H1 (cell line): ENCODE data around the gene NADSYN1. TPM values are rescaled to one million over a fixed set of nuclear protein-coding genes. Genes with fewer than 3 reads are reported as not detected.
"Not testable (repeated sequence)": the region's sequence is repeated elsewhere in the genome, so short reads cannot be mapped to it uniquely, and the experiment has no call there.

Experiments used
- CTCF ChIA-PET: fragments of 300-600 bp; sonication (Branson Sonifier 250); formaldehyde crosslinking; loops from one replicate; lab custom pipeline; 2021; ENCODE audit not compliant: partially characterized antibody; lab: Charles Lee
- POLR2A ChIA-PET: fragments of 300-600 bp; sonication (Branson Sonifier 250); formaldehyde crosslinking; loops from one replicate; lab custom pipeline; 2021; ENCODE audit warnings: inconsistent platforms; ENCODE audit not compliant: partially characterized antibody; lab: Charles Lee
- DNase-seq, 2 experiments: peaks; one replicate each; pipeline versions ENCODE4 v3.0.0 to v3.0.0-alpha.2; 2010 to 2022; ENCODE audit warnings: low spot score in 2 of 2, low read depth in 1 of 2, mixed read lengths in 1 of 2
- FAIRE-seq: peaks from 2 replicates; lab custom pipeline; 2011; peaks lifted over from hg19 to GRCh38; lab: Jason Lieb, UNC
- H2AFZ ChIP-seq: 2 replicates; pipeline ENCODE4 v1.8.1; 2012; ENCODE audit warnings: low read length, inconsistent platforms
- H2AK5ac ChIP-seq: 2 replicates; pipeline ENCODE4 v1.6.1; 2013; ENCODE audit warnings: low read depth, low read length
- H2BK120ac ChIP-seq: replicated peaks from 2 replicates; pipeline ENCODE3; 2013; ENCODE audit warnings: low read depth, low read length, inconsistent platforms
- H2BK12ac ChIP-seq: 2 replicates; pipeline ENCODE4 v1.6.1; 2013; ENCODE audit warnings: low read depth, low read length
- H2BK15ac ChIP-seq: 2 replicates; pipeline ENCODE4 v1.6.1; 2013; ENCODE audit warnings: low read length
- H2BK20ac ChIP-seq: 2 replicates; pipeline ENCODE4 v1.6.1; 2013; ENCODE audit warnings: low read length
- H2BK5ac ChIP-seq: 2 replicates; pipeline ENCODE4 v1.6.1; 2013; ENCODE audit warnings: low read depth, low read length
- H3K14ac ChIP-seq: 2 replicates; pipeline ENCODE4 v1.6.1; 2013; ENCODE audit warnings: inconsistent platforms; ENCODE audit not compliant: insufficient read length
- H3K18ac ChIP-seq: 2 replicates; pipeline ENCODE4 v1.6.1; 2013; ENCODE audit warnings: low read length; ENCODE audit errors: extremely low read depth
- H3K23ac ChIP-seq: 2 replicates; pipeline ENCODE4 v1.6.1; 2013; ENCODE audit warnings: inconsistent platforms; ENCODE audit not compliant: insufficient read length
- H3K23me2 ChIP-seq: 2 replicates; pipeline ENCODE4 v1.6.1; 2013; ENCODE audit warnings: low read depth, low read length
- H3K27ac ChIP-seq: 2 replicates; pipeline ENCODE4 v1.6.1; 2011; ENCODE audit warnings: low read depth, low read length, inconsistent platforms
- H3K27me3 ChIP-seq, 4 experiments: replicated peaks in 1 of 4; 1 replicate in 1 of 4; 2 replicates in 3 of 4; pipeline versions ENCODE4 v1.6.1 to v1.8.1; 2011 to 2013; ENCODE audit warnings: low read length in 3 of 4, mild to moderate bottlenecking in 3 of 4, inconsistent platforms in 2 of 4, mixed read lengths in 2 of 4, moderate library complexity in 1 of 4; ENCODE audit not compliant: control insufficient read depth in 3 of 4, insufficient read depth in 3 of 4; ENCODE audit errors: extremely low read depth in 1 of 4
- H3K36me3 ChIP-seq, 4 experiments: 2 replicates each; pipeline versions ENCODE4 v1.6.1 to v1.8.1; 2011 to 2013; ENCODE audit warnings: mild to moderate bottlenecking in 4 of 4, low read length in 3 of 4, moderate library complexity in 2 of 4, control low read depth in 1 of 4, inconsistent platforms in 1 of 4; ENCODE audit not compliant: insufficient read depth in 4 of 4, control insufficient read depth in 2 of 4
- H3K4ac ChIP-seq: replicated peaks from 2 replicates; pipeline ENCODE3; 2013; ENCODE audit warnings: low read length, low read depth, mixed read lengths, inconsistent platforms; ENCODE audit not compliant: insufficient read length
- H3K4me1 ChIP-seq, 4 experiments: replicated peaks in 1 of 4; 1 replicate in 1 of 4; 2 replicates in 3 of 4; pipeline versions ENCODE4 v1.6.1 to v1.8.1; 2011 to 2013; ENCODE audit warnings: low read length in 3 of 4, inconsistent platforms in 2 of 4, mixed read lengths in 1 of 4; ENCODE audit not compliant: insufficient read depth in 4 of 4, control insufficient read depth in 3 of 4
- H3K4me2 ChIP-seq, 2 experiments: 2 replicates each; pipeline versions ENCODE4 v1.6.1 to v1.8.1; 2011 to 2013; ENCODE audit warnings: low read depth in 2 of 2, low read length in 2 of 2, control low read depth in 1 of 2, inconsistent platforms in 1 of 2, mild to moderate bottlenecking in 1 of 2; ENCODE audit not compliant: insufficient read depth in 1 of 2
- H3K4me3 ChIP-seq, 4 experiments: fragments of 200-600, 300-600 bp in 1 of 4; sonication (generic), shearing (Covaris generic), sonication (Bioruptor Twin) in 1 of 4; 2 replicates each; pipeline versions ENCODE4 v1.5.1 to v1.8.1; 2011 to 2016; ENCODE audit warnings: low read length in 4 of 4, low read depth in 3 of 4, control low read depth in 2 of 4, inconsistent platforms in 2 of 4, mild to moderate bottlenecking in 2 of 4, mixed read lengths in 1 of 4, moderate library complexity in 1 of 4; ENCODE audit not compliant: insufficient read depth in 2 of 4; ENCODE audit errors: extremely low read depth in 1 of 4
- H3K56ac ChIP-seq: replicated peaks from 2 replicates; pipeline ENCODE3; 2013; ENCODE audit warnings: low read depth, mild to moderate bottlenecking, mixed read lengths, low read length, inconsistent platforms; ENCODE audit not compliant: insufficient read length
- H3K79me1 ChIP-seq: 2 replicates; pipeline ENCODE4 v1.6.1; 2013; ENCODE audit warnings: low read depth, low read length, control low read depth
- H3K79me2 ChIP-seq, 2 experiments: 2 replicates each; pipeline versions ENCODE4 v1.6.1 to v1.8.1; 2012 to 2013; ENCODE audit warnings: low read length in 2 of 2, mild to moderate bottlenecking in 2 of 2, inconsistent platforms in 1 of 2; ENCODE audit not compliant: insufficient read depth in 2 of 2, control insufficient read depth in 1 of 2
- H3K9ac ChIP-seq, 4 experiments: replicated peaks in 1 of 4; 1 replicate in 1 of 4; 2 replicates in 3 of 4; pipeline versions ENCODE4 v1.6.1 to v1.8.1; 2011 to 2013; ENCODE audit warnings: low read depth in 3 of 4, low read length in 3 of 4, control low read depth in 2 of 4, mild to moderate bottlenecking in 2 of 4, moderate library complexity in 2 of 4, inconsistent platforms in 1 of 4; ENCODE audit errors: extremely low read depth in 1 of 4
- H3K9me3 ChIP-seq, 2 experiments: 2 replicates each; pipeline versions ENCODE4 v1.6.1 to v1.8.1; 2012 to 2013; ENCODE audit warnings: mild to moderate bottlenecking in 2 of 2, moderate library complexity in 2 of 2, control low read depth in 1 of 2, inconsistent platforms in 1 of 2, low read depth in 1 of 2, low read length in 1 of 2, mixed read lengths in 1 of 2; ENCODE audit not compliant: insufficient read depth in 2 of 2
- H4K20me1 ChIP-seq, 2 experiments: replicated peaks in 1 of 2; 2 replicates each; pipeline versions ENCODE3 to v1.8.1; 2011 to 2013; ENCODE audit warnings: inconsistent platforms in 2 of 2, low read length in 2 of 2, mild to moderate bottlenecking in 1 of 2; ENCODE audit not compliant: insufficient read depth in 2 of 2, control insufficient read depth in 1 of 2
- H4K5ac ChIP-seq: 2 replicates; pipeline ENCODE4 v1.6.1; 2013; ENCODE audit warnings: low read length, low read depth, mixed read lengths, inconsistent platforms; ENCODE audit not compliant: insufficient read length
- H4K8ac ChIP-seq: 2 replicates; pipeline ENCODE4 v1.8.0; 2013; ENCODE audit warnings: mild to moderate bottlenecking, moderate library complexity, low read length, inconsistent platforms; ENCODE audit not compliant: insufficient read depth; ENCODE audit errors: extremely low read depth
- H4K91ac ChIP-seq: replicated peaks from 2 replicates; pipeline ENCODE3; 2013; ENCODE audit warnings: low read length, mixed read lengths, inconsistent platforms; ENCODE audit not compliant: insufficient read length
- WGBS, 2 experiments: shearing (Covaris generic) in 1 of 2; methylation state at CpG; one replicate each; pipeline versions ENCODE4 v1.1.6 to v1.1.7; 2013 to 2015; ENCODE audit warnings: low lambda C conversion rate in 2 of 2, mixed read lengths in 2 of 2, inconsistent platforms in 1 of 2, low coverage in 1 of 2, missing lambda C conversion rate in 1 of 2; ENCODE audit not compliant: insufficient replicate concordance in 2 of 2, insufficient coverage in 1 of 2, insufficient read length in 1 of 2; ENCODE audit errors: extremely low coverage in 1 of 2, missing lambda C conversion rate in 1 of 2; 5-methylcytosine and 5-hydroxymethylcytosine counted together
- polyA plus RNA-seq, 7 experiments: library from polyadenylated mRNA; depleted of rRNA in 3 of 7; stranded (reverse) in 5 of 7; unstranded in 2 of 7; fragments of >200 nt in 5 of 7; fragments of 200-250 nt in 2 of 7; gene quantifications; 1 replicate in 5 of 7; 2 replicates in 1 of 7; 4 replicates in 1 of 7; pipeline versions ENCODE4 v1.2.1 to v1.2.3, GENCODE V29; 2011 to 2013; ENCODE audit warnings: missing spikeins in 2 of 7, mixed read lengths in 2 of 7
- total RNA-seq: library from RNA; stranded (reverse); fragmentation: NEBNext Ultra II Directional; extraction: Animal tissue kit (Norgen Biotek cat#: 25700); gene quantifications from 2 replicates; pipeline ENCODE4 v1.2.1, GENCODE V29; 2021

Gene NADSYN1
- total and polyA plus RNA-seq, 2 of the 8 experiments (the other 6 are each of a cell fraction or from before 2014, with no cell fraction given) = 38.3 to 38.6 TPM

GRCh38 chr11:71539971-71540370 is 87.0 kb downstream of the NADSYN1 start:
- CTCF ChIA-PET = interaction anchor here (1.2 kb wide), 1 partner anchor 23 kb away, joined by 6 read pairs; no protein-coding TSS in a partner anchor
- H3K23ac ChIP-seq, H3K27ac ChIP-seq, POLR2A ChIA-PET, H4K20me1 ChIP-seq, H3K4me1 ChIP-seq, H3K4me2 ChIP-seq, H3K9ac ChIP-seq, H2AK5ac ChIP-seq, H3K27me3 ChIP-seq, H3K79me2 ChIP-seq, H2BK20ac ChIP-seq, H3K18ac ChIP-seq, FAIRE-seq, H3K36me3 ChIP-seq, H2BK12ac ChIP-seq, H2AFZ ChIP-seq, H4K5ac ChIP-seq, H2BK5ac ChIP-seq, H3K14ac ChIP-seq, H4K8ac ChIP-seq, H3K56ac ChIP-seq, H4K91ac ChIP-seq, H3K4ac ChIP-seq, H2BK120ac ChIP-seq, H3K23me2 ChIP-seq, H2BK15ac ChIP-seq, DNase-seq, H3K9me3 ChIP-seq, H3K79me1 ChIP-seq, H3K4me3 ChIP-seq: not testable (repeated sequence)
- WGBS, 2 experiments = 90% methylated on average over 9 of the region's 11 CpGs; no CpG with 5 or more reads in 1 of the 2 experiments
